OCI-LY7 (cell line): ENCODE data around the gene KIF9. TPM values are rescaled to one million over a fixed set of nuclear protein-coding genes. Genes with fewer than 3 reads are reported as not detected.

Experiments
- BruUV-seq: library from RNA; stranded (reverse); fragments of 400-500 nt; replicated peaks from 2 replicates; lab custom pipeline; 2021; lab: Mats Ljungman, UMichigan
- CTCF ChIA-PET: fragments of 300-600 bp; sonication (Branson Sonifier 250); formaldehyde crosslinking; loops from one replicate; lab custom pipeline; 2022; ENCODE audit warnings: antibody characterized with exemption; ENCODE audit not compliant: unreplicated experiment; lab: Charles Lee
- POLR2A ChIA-PET: fragments of 300-600 bp; sonication (Branson Sonifier 250); formaldehyde crosslinking; loops from one replicate; lab custom pipeline; 2022; ENCODE audit warnings: antibody characterized with exemption; lab: Charles Lee
- DNase-seq: peaks from one replicate; pipeline ENCODE4 v3.0.0-alpha.2; 2015; ENCODE audit warnings: low spot score
- H2AFZ ChIP-seq: fragments of 200-600 bp; sonication (generic), shearing (Covaris generic); 2 replicates; pipeline ENCODE4 v1.6.1; 2014; ENCODE audit warnings: mild to moderate bottlenecking, antibody characterized with exemption, low read length, moderate library complexity
- H3K27ac ChIP-seq: fragments of 200-600 bp; sonication (generic); 2 replicates; pipeline ENCODE4 v1.5.1; 2014; ENCODE audit warnings: mixed run types, low read depth, mild to moderate bottlenecking, moderate library complexity, low read length, inconsistent platforms; ENCODE audit not compliant: poor library complexity, severe bottlenecking
- H3K36me3 ChIP-seq: fragments of 200-600 bp; sonication (generic); 2 replicates; pipeline ENCODE4 v1.6.1; 2014; ENCODE audit warnings: mild to moderate bottlenecking, antibody characterized with exemption, low read length, moderate library complexity, mixed read lengths; ENCODE audit not compliant: insufficient read depth
- H3K4me1 ChIP-seq: fragments of 200-600 bp; sonication (generic); 2 replicates; pipeline ENCODE4 v1.5.1; 2014; ENCODE audit warnings: mild to moderate bottlenecking, low read length; ENCODE audit not compliant: insufficient read depth, poor library complexity, severe bottlenecking
- H3K4me2 ChIP-seq: fragments of 200-600 bp; sonication (generic); 2 replicates; pipeline ENCODE4 v1.6.1; 2014; ENCODE audit warnings: mild to moderate bottlenecking, low read length
- H3K4me3 ChIP-seq: fragments of 200-600 bp; sonication (generic); 2 replicates; pipeline ENCODE4 v1.5.1; 2014; ENCODE audit warnings: mild to moderate bottlenecking, low read depth, low read length; ENCODE audit not compliant: poor library complexity, severe bottlenecking
- H3K79me2 ChIP-seq: fragments of 200-600 bp; sonication (generic); 2 replicates; pipeline ENCODE4 v1.6.1; 2016; ENCODE audit warnings: low read depth, mild to moderate bottlenecking, low read length, moderate library complexity, mixed read lengths; ENCODE audit not compliant: insufficient read depth
- H3K9me2 ChIP-seq: fragments of 200-600 bp; sonication (generic); 2 replicates; pipeline ENCODE4 v1.6.1; 2016; ENCODE audit warnings: mild to moderate bottlenecking, low read length, mixed read lengths; ENCODE audit not compliant: insufficient read depth
- H3K9me3 ChIP-seq: fragments of 200-600 bp; sonication (generic); 2 replicates; pipeline ENCODE4 v1.6.1; 2014; ENCODE audit warnings: mild to moderate bottlenecking, mixed run types, low read length, mixed read lengths
- H4K20me1 ChIP-seq: fragments of 200-600 bp; sonication (generic); 2 replicates; pipeline ENCODE4 v1.6.1; 2014; ENCODE audit warnings: mild to moderate bottlenecking, antibody characterized with exemption, low read length, moderate library complexity, mixed read lengths; ENCODE audit not compliant: insufficient read depth
- EZH2phosphoT487 ChIP-seq: fragments of 200-600 bp; sonication (generic); IDR thresholded peaks from 2 replicates; pipeline ENCODE4 v1.6.1; 2018; ENCODE audit warnings: low read depth, borderline replicate concordance, mild to moderate bottlenecking, mixed run types, antibody characterized with exemption, low read length, moderate library complexity, mixed read lengths
- intact Hi-C: fragments of 100-400 bp; cut with micrococcal nuclease; formaldehyde crosslinking; loops from one replicate; pipeline ENCODE4 v1.10.0; 2022; ENCODE audit not compliant: unreplicated experiment
- total RNA-seq, 2 experiments: library from RNA; depleted of rRNA in 1 of 2; stranded (reverse); fragments of >200 nt in 1 of 2; shearing (Covaris generic) in 1 of 2; gene quantifications; 2 replicates each; pipeline ENCODE4 v1.2.3, GENCODE V29; 2014 to 2022
- TF ChIP-seq, protein P1 (sequence below): fragments of 200-600 bp; sonication (generic); conservative IDR thresholded peaks from 2 replicates; pipeline ENCODE4 v1.5.1; 2014; ENCODE audit warnings: mild to moderate bottlenecking, antibody characterized with exemption, low read length, moderate library complexity, mixed read lengths

KIF9 gene
- total RNA-seq, 2 experiments from 2014 or later, result 11.0 to 11.7 TPM

GRCh38 chr3:47283591-47284364 is 1.2 kb upstream of the KIF9 start:
- CTCF ChIA-PET, result no interaction called here

GRCh38 chr3:47283193-47283537 is 566 bp upstream of the KIF9 start:
- peak overlapping the region; percentile 48; the same call in 1 of the 2 replicates for H2AFZ ChIP-seq
- peak overlapping the region; percentile 94 for H3K4me2 ChIP-seq
- peaks cover 16% of the 10 kb centered on the region for H3K36me3 ChIP-seq
- ChIA-PET POLR2A (interaction anchor here (0.6 to 1.5 kb wide), 3 partner anchors 8 to 783 kb away, joined by 3 to 7 read pairs (median 5); no protein-coding TSS in a partner anchor), CTCF (no interaction called here)
- intact Hi-C loops, result loop anchor here (5.0 kb wide), 1 partner anchor 39 kb away; no protein-coding TSS in a partner anchor
- peak; percentile 55 for DNase-seq
- H3K9me2 ChIP-seq, result no peaks in the 10 kb centered on the region
- H3K9me3 ChIP-seq, result no peaks in the 10 kb centered on the region
- TF ChIP-seq, protein P1, sequence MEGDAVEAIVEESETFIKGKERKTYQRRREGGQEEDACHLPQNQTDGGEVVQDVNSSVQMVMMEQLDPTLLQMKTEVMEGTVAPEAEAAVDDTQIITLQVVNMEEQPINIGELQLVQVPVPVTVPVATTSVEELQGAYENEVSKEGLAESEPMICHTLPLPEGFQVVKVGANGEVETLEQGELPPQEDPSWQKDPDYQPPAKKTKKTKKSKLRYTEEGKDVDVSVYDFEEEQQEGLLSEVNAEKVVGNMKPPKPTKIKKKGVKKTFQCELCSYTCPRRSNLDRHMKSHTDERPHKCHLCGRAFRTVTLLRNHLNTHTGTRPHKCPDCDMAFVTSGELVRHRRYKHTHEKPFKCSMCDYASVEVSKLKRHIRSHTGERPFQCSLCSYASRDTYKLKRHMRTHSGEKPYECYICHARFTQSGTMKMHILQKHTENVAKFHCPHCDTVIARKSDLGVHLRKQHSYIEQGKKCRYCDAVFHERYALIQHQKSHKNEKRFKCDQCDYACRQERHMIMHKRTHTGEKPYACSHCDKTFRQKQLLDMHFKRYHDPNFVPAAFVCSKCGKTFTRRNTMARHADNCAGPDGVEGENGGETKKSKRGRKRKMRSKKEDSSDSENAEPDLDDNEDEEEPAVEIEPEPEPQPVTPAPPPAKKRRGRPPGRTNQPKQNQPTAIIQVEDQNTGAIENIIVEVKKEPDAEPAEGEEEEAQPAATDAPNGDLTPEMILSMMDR, result no peak
- no peaks in the 10 kb centered on the region for H4K20me1 ChIP-seq
- peaks cover 49% of the 10 kb centered on the region for H3K79me2 ChIP-seq
- peaks cover 45% of the 10 kb centered on the region for H3K4me1 ChIP-seq
- peak overlapping the region; percentile 71 for H3K27ac ChIP-seq
- BruUV-seq, result no TSS peak
- H3K4me3 ChIP-seq, result peak overlapping the region; percentile 81

More at GRCh38 chr3:47283591-47284364, 1.2 kb upstream of the KIF9 start:
- Histone ChIP-seq H3K79me2 (peaks cover 55% of the 10 kb centered on the region), H3K9me3 (no peaks in the 10 kb centered on the region), H3K4me1 (peaks cover 45% of the 10 kb centered on the region), H3K27ac (peak overlapping the region; percentile 71), H3K36me3 (peaks cover 22% of the 10 kb centered on the region), H3K4me3 (peak overlapping the region; percentile 81), H3K4me2 (peak overlapping the region; percentile 94), H2AFZ (peak overlapping the region; percentile 48; the same call in 1 of the 2 replicates), H4K20me1 (no peaks in the 10 kb centered on the region), H3K9me2 (no peaks in the 10 kb centered on the region)
- POLR2A ChIA-PET, result interaction anchor here (0.6 to 1.5 kb wide), 2 partner anchors 8 to 14 kb away, joined by 3 to 5 read pairs; no protein-coding TSS in a partner anchor
- TF ChIP-seq EZH2phosphoT487, result no peak
- TF ChIP-seq, protein P1, result no peak
- DNase-seq, result peak; percentile 52
- BruUV-seq, result TSS peak; percentile 71
- intact Hi-C loops, result loop anchor here (5.0 kb wide), 1 partner anchor 39 kb away; no protein-coding TSS in a partner anchor

DNA sequence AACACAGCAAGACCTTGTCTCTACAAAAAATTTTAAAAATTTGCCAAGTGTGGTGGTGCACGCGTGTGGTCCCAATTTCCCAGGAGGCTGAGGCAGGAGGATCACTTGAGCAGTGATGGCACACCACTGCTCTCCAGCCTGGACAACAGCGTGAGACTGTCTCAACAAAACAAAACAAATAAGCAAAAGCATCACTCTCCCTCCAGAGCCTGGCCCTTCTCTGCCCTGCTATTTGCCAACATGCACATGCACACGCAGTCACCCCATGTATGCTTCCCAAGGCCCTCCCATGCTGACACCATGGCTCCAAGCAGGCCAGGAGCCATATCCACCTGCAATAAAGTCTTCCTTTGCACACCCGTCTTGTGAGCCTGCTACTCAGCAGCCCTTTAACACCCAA is 2.1 kb downstream of the KIF9 start:
- CTCF ChIA-PET, result no interaction called here
- Histone ChIP-seq H4K20me1 (no peaks in the 10 kb centered on the region), H3K9me3 (no peaks in the 10 kb centered on the region), H3K4me2 (peak overlapping the region; percentile 17; the same call in 1 of the 2 replicates), H3K4me1 (peaks cover 34% of the 10 kb centered on the region), H2AFZ (no peak overlapping the region), H3K36me3 (peaks cover 3% of the 10 kb centered on the region; the same call in 1 of the 2 replicates), H3K4me3 (no peak overlapping the region), H3K27ac (no peak overlapping the region), H3K9me2 (no peaks in the 10 kb centered on the region), H3K79me2 (peaks cover 24% of the 10 kb centered on the region)
- BruUV-seq, result no TSS peak
- intact Hi-C loops, result loop anchor here (5.0 kb wide), 1 partner anchor 42 kb away; no protein-coding TSS in a partner anchor
- POLR2A ChIA-PET, result interaction anchor here (0.5 kb wide), 1 partner anchor 10 kb away, joined by 4 read pairs; no protein-coding TSS in a partner anchor
- no peak for DNase-seq
- no peak for TF ChIP-seq EZH2phosphoT487
